ENCODE data around the gene DCUN1D1.

The DCUN1D1 gene

GRCh38 chr3:182889948-182890629 lies 90.2 kb downstream of the DCUN1D1 start:
- DNase-seq: no peak

All from activated CD8-positive, alpha-beta memory T cell treated with anti-CD3 and anti-CD28 coated beads for 24 hours (primary cell).